Measurements from ENCODE around the gene EPHA6.

EPHA6 gene

GRCh38 chr3:96863129-96863740, 48.8 kb downstream of the EPHA6 start:
- Histone ChIP-seq H3K9me2 (ENCODE audit: low read depth, low read length) (no peaks in the 10 kb centered on the region), H3K36me3 (ENCODE audit: insufficient read depth, low read length) (no peaks in the 10 kb centered on the region), H3K9me3 (ENCODE audit: low read length) (no peaks in the 10 kb centered on the region), H3K27ac (ENCODE audit: low read depth, low read length, poor library complexity, severe bottlenecking) (no peak overlapping the region), H3K27me3 (ENCODE audit: insufficient read depth, low read length) (no peaks in the 10 kb centered on the region), H3K4me3 (ENCODE audit: low read depth, low read length, poor library complexity, severe bottlenecking) (no peak overlapping the region), H2AFZ (ENCODE audit: low read length) (no peak overlapping the region), H3K4me2 (ENCODE audit: low read length) (no peak overlapping the region), H3K79me2 (ENCODE audit: insufficient read depth, low read length) (no peaks in the 10 kb centered on the region), H3K9ac (ENCODE audit: low read length) (no peak overlapping the region), H4K20me1 (ENCODE audit: insufficient read depth, low read length) (no peaks in the 10 kb centered on the region), H3K4me1 (ENCODE audit: insufficient read depth, low read length, severe bottlenecking) (no peaks in the 10 kb centered on the region), H3F3A (ENCODE audit: insufficient read depth, low read length) (no peaks in the 10 kb centered on the region)
- TF ChIP-seq CTCF (IDR thresholded peaks at IDR 0.05; ENCODE audit: low read length) (peak; percentile 59), EZH2 (IDR thresholded peaks at IDR 0.05; ENCODE audit: borderline replicate concordance, low read length) (no peak)

DNA sequence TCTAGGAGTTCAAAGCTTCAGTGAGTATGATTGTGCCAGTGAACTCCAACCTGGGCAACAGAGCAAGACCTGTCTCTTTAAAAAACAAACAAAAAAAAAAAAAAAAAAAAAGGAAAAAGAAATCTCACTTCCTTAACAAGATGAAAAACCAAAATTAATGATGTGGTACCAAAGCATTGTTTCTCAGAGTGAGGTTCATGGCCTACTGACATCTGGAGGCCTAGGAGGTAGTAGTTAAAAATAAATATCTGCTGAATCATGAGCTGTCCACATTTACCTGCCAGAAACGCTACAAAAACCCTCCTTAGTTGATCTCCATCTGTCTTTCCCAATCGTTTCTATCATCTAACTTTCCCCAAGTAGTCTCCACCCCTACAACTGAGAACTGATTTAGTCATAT, 51.2 kb downstream of the EPHA6 start:
- Histone ChIP-seq H3K27me3 (ENCODE audit: insufficient read depth, low read length) (no peaks in the 10 kb centered on the region), H3K9me3 (ENCODE audit: low read length) (no peaks in the 10 kb centered on the region), H3K79me2 (ENCODE audit: insufficient read depth, low read length) (no peaks in the 10 kb centered on the region), H3K9ac (ENCODE audit: low read length) (no peak overlapping the region), H3K4me3 (ENCODE audit: low read depth, low read length, poor library complexity, severe bottlenecking) (no peak overlapping the region), H3K4me2 (ENCODE audit: low read length) (no peak overlapping the region), H3F3A (ENCODE audit: insufficient read depth, low read length) (no peaks in the 10 kb centered on the region), H3K9me2 (ENCODE audit: low read depth, low read length) (no peaks in the 10 kb centered on the region), H3K36me3 (ENCODE audit: insufficient read depth, low read length) (no peaks in the 10 kb centered on the region), H2AFZ (ENCODE audit: low read length) (peak overlapping the region; percentile 34; the same call in 1 of the 2 replicates), H4K20me1 (ENCODE audit: insufficient read depth, low read length) (no peaks in the 10 kb centered on the region), H3K4me1 (ENCODE audit: insufficient read depth, low read length, severe bottlenecking) (no peaks in the 10 kb centered on the region), H3K27ac (ENCODE audit: low read depth, low read length, poor library complexity, severe bottlenecking) (no peak overlapping the region)
- TF ChIP-seq CTCF (IDR thresholded peaks at IDR 0.05; ENCODE audit: low read length) = no peak
- TF ChIP-seq EZH2 (IDR thresholded peaks at IDR 0.05; ENCODE audit: borderline replicate concordance, low read length) = no peak

DNA sequence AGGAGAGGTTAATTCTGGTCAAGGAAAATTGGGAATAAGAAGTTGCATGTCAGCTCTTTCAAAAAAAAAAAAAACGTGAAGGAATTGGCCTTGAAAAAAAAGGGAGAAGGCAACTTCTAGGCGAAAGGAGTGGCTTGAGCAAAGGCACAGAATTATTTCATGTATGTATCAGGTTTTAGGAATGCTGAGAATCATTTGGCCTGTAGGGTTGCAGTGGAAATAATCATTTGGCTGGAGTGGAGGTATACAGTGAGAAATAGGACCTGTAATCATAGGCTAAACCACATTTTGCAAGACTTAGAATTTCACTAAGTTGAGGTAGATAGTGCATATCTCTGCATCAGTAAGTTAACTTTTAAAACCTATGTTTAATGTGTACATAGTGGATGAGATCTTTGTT, 54.9 kb downstream of the EPHA6 start:
- no peaks in the 10 kb centered on the region for H3K36me3 ChIP-seq (ENCODE audit: insufficient read depth, low read length)
- H4K20me1 ChIP-seq (ENCODE audit: insufficient read depth, low read length) = no peaks in the 10 kb centered on the region
- no peaks in the 10 kb centered on the region for H3F3A ChIP-seq (ENCODE audit: insufficient read depth, low read length)
- no peak overlapping the region for H2AFZ ChIP-seq (ENCODE audit: low read length)
- no peak overlapping the region for H3K9ac ChIP-seq (ENCODE audit: low read length)
- TF ChIP-seq EZH2 (IDR thresholded peaks at IDR 0.05; ENCODE audit: borderline replicate concordance, low read length) (no peak), CTCF (IDR thresholded peaks at IDR 0.05; ENCODE audit: low read length) (no peak)
- no peaks in the 10 kb centered on the region for H3K9me2 ChIP-seq (ENCODE audit: low read depth, low read length)
- no peaks in the 10 kb centered on the region for H3K9me3 ChIP-seq (ENCODE audit: low read length)
- no peaks in the 10 kb centered on the region for H3K4me1 ChIP-seq (ENCODE audit: insufficient read depth, low read length, severe bottlenecking)
- H3K4me2 ChIP-seq (ENCODE audit: low read length) = no peak overlapping the region
- no peaks in the 10 kb centered on the region for H3K79me2 ChIP-seq (ENCODE audit: insufficient read depth, low read length)
- H3K27me3 ChIP-seq (ENCODE audit: insufficient read depth, low read length) = no peaks in the 10 kb centered on the region
- no peak overlapping the region for H3K4me3 ChIP-seq (ENCODE audit: low read depth, low read length, poor library complexity, severe bottlenecking)
- H3K27ac ChIP-seq (ENCODE audit: low read depth, low read length, poor library complexity, severe bottlenecking) = no peak overlapping the region

Measured in OCI-LY1 (cell line).